ENCODE measurements around the gene MYO3B.
"Not testable (repeated sequence)": the region's sequence is repeated elsewhere in the genome, so short reads cannot be mapped to it uniquely, and the experiment has no call there.

The MYO3B gene

DNA sequence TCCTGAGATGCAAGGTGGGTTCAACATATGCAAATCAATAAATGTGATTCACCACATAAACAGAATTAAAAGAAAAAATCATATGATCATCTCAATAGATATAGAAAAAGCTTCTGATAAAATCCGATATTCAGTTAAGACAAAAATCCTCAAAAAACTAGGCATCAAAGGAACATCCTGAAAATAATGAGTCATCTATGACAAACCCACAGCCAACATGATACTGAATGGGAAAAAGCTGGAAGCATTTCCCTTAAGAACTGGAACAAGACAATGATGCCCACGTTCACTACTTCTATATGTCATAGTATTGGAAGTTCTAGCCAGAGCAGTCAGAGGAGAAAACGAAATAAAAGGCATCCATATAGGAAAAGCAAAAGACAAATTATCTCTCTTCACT is 80.4 kb downstream of the MYO3B start:
- no peaks in the 10 kb centered on the region for H4K20me1 ChIP-seq
- H3K4me2 ChIP-seq: no peak overlapping the region
- TF ChIP-seq Cebpa-rat (IDR thresholded peaks at IDR 0.05): no peak
- no peak overlapping the region for H3K9ac ChIP-seq
- peaks cover 0 to 14% (median 0%) of the 10 kb centered on the region in 10 experiments; a peak in 2 of 20 replicates for H3K4me1 ChIP-seq
- no peak overlapping the region for H3K4me3 ChIP-seq
- no peaks in the 10 kb centered on the region for H3K27me3 ChIP-seq
- H3K27ac ChIP-seq: no peak overlapping the region
- H3K36me3 ChIP-seq: peaks cover 0 to 5% (median 0%) of the 10 kb centered on the region in 11 experiments; a peak in 1 of 22 replicates
- H3K9me3 ChIP-seq (replicated peaks in 1 of 11): peaks cover 19 to 41% (median 32%) of the 10 kb centered on the region in 11 experiments

DNA sequence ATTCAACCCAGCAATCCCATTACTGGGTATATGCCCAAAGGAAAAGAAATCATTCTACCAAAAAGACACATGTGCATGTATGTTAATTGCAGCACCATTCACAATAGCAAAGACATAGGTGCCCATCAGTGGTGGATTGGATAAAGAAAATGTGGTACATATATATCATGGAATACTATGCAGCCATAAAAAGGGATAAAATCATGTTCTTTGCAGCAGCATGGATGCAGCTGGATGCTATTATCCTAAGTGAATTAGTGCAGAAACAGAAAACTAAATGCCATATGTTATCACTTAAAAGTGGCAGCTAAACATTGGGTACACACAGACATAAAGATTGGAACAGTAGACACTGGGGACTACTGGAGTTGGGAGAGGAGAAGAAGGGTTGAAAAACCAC is 82.2 kb downstream of the MYO3B start:
- Histone ChIP-seq H3K4me3 (no peak overlapping the region), H3K9me3 (replicated peaks in 1 of 11) (peaks cover 31 to 55% (median 48%) of the 10 kb centered on the region in 11 experiments), H3K36me3 (peaks cover 0 to 5% (median 0%) of the 10 kb centered on the region in 11 experiments; a peak in 1 of 22 replicates), H3K4me1 (peaks cover 0 to 11% (median 0%) of the 10 kb centered on the region in 10 experiments; a peak in 2 of 20 replicates), H3K9ac (no peak overlapping the region), H3K27me3 (no peaks in the 10 kb centered on the region), H4K20me1 (no peaks in the 10 kb centered on the region), H3K4me2 (no peak overlapping the region), H3K27ac (no peak overlapping the region)
- no peak for TF ChIP-seq Cebpa-rat (IDR thresholded peaks at IDR 0.05)

DNA sequence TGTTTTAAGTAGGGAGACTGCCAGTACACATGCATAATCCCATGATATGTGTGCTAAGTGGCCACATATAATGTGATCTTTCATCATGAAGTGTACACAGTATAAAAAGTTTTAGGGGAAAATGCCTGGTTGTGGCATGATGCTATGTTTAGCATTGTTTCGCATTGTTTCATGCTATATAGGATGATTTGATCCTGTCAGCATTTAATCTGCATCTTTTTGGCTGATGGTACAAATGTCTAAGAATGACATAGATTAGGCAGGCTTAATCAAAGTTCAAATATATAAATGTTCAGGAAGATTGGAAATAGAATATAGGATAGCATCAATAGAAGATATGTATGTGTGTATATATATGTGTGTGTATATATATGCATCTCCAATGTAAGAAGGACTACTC is 83.6 kb downstream of the MYO3B start:
- Histone ChIP-seq H3K9ac (no peak overlapping the region), H3K27me3 (no peaks in the 10 kb centered on the region), H3K4me3 (no peak overlapping the region), H3K36me3 (peaks cover 0 to 5% (median 0%) of the 10 kb centered on the region in 11 experiments; a peak in 1 of 22 replicates), H3K4me2 (no peak overlapping the region), H3K27ac (no peak overlapping the region), H4K20me1 (no peaks in the 10 kb centered on the region), H3K9me3 (replicated peaks in 1 of 11) (peaks cover 30 to 49% (median 46%) of the 10 kb centered on the region in 11 experiments), H3K4me1 (no peaks in the 10 kb centered on the region)
- no peak for TF ChIP-seq Cebpa-rat (IDR thresholded peaks at IDR 0.05)

DNA sequence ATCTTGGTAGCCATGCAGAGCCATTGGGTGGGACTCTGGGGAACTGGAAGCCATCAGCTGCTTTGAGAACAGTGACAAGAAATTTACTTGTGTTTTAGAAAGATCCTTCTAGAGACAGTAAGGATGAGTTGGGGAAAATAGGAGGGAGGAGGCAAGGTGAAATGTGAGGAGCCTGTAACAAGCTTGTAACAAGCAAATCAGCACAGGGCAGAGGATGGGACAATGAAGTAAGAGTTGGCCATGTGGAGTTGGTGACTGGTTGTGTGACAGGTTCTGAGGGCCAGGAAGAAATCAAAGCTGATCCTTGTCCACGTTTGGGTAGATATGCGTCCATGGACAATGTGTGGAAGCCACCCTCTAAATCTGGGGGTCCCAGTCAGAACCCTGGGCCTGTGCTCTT is 84.4 kb downstream of the MYO3B start:
- H3K27me3 ChIP-seq: no peaks in the 10 kb centered on the region
- H3K9me3 ChIP-seq (replicated peaks in 1 of 11): peaks cover 24 to 48% (median 42%) of the 10 kb centered on the region in 11 experiments
- TF ChIP-seq Cebpa-rat (IDR thresholded peaks at IDR 0.05): no peak
- H3K36me3 ChIP-seq: peaks cover 0 to 5% (median 0%) of the 10 kb centered on the region in 11 experiments; a peak in 1 of 22 replicates
- no peak overlapping the region for H3K4me2 ChIP-seq
- H3K9ac ChIP-seq: no peak overlapping the region
- H4K20me1 ChIP-seq: no peaks in the 10 kb centered on the region
- H3K27ac ChIP-seq: no peak overlapping the region
- no peak overlapping the region for H3K4me3 ChIP-seq
- H3K4me1 ChIP-seq: no peaks in the 10 kb centered on the region

GRCh38 chr2:170262806-170263205 is 84.9 kb downstream of the MYO3B start:
- no peak overlapping the region for H3K4me3 ChIP-seq
- no peaks in the 10 kb centered on the region for H4K20me1 ChIP-seq
- no peaks in the 10 kb centered on the region for H3K4me1 ChIP-seq
- H3K9me3 ChIP-seq (replicated peaks in 1 of 11): peaks cover 24 to 48% (median 42%) of the 10 kb centered on the region in 11 experiments
- no peaks in the 10 kb centered on the region for H3K27me3 ChIP-seq
- no peak overlapping the region for H3K4me2 ChIP-seq
- H3K36me3 ChIP-seq: peaks cover 0 to 5% (median 0%) of the 10 kb centered on the region in 11 experiments; a peak in 1 of 22 replicates
- H3K9ac ChIP-seq: no peak overlapping the region
- no peak for TF ChIP-seq Cebpa-rat (IDR thresholded peaks at IDR 0.05)
- H3K27ac ChIP-seq: no peak overlapping the region

DNA sequence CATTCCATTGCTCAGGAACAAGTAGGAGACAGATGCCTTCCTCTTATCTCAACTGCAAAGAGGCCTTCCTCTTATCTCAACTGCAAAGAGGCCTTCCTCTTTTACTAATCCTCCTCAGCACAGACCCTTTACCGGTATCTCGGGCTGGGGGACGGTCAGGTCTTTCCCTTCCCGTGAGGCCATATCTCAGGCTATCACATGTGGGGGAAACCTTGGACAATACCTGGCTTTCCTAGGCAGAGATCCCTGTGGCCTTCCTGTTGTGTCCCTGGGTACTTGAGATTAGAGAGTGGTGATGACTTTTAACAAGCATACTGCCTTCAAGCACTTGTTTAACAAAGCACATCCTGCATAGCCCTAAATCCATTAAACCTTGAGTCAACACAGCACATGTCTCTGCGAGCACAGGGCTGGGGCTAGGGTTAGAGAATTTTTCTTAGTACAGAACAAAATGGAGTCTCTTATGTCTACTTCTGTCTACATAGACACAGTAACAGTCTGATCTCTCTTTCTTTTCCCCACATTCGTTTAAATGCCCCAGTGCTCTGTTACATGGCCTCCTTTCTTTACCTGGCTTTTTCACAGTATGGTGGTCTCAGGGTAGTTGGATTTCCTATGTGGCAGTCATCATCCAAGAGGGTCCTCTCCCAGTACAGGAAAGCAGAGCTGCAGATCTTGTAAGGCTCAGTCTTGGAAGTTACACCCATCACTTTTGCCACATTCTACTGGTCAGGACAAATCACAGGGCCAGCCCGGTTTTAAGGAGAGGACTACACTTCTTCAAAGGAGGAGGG is 86.0 kb downstream of the MYO3B start:
- not testable (repeated sequence) for H3K27ac ChIP-seq, H3K4me3 ChIP-seq, H3K4me1 ChIP-seq, H3K27me3 ChIP-seq, H4K20me1 ChIP-seq, H3K36me3 ChIP-seq, H3K4me2 ChIP-seq, H3K9ac ChIP-seq
- peaks cover 24 to 48% (median 42%) of the 10 kb centered on the region in 11 experiments for H3K9me3 ChIP-seq (replicated peaks in 1 of 11)

- H3K4me3 ChIP-seq: no peak overlapping the region
- H3K4me2 ChIP-seq: no peak overlapping the region
- H3K4me1 ChIP-seq: no peaks in the 10 kb centered on the region
- H4K20me1 ChIP-seq: no peaks in the 10 kb centered on the region
- H3K9ac ChIP-seq: no peak overlapping the region
- peaks cover 0 to 5% (median 0%) of the 10 kb centered on the region in 11 experiments; a peak in 1 of 22 replicates for H3K36me3 ChIP-seq
- H3K27me3 ChIP-seq: no peaks in the 10 kb centered on the region
- TF ChIP-seq Cebpa-rat (IDR thresholded peaks at IDR 0.05): no peak
- no peak overlapping the region for H3K27ac ChIP-seq
- H3K9me3 ChIP-seq (replicated peaks in 1 of 11): peaks cover 24 to 47% (median 42%) of the 10 kb centered on the region in 11 experiments
Measured at GRCh38 chr2:170264522-170264860, 86.5 kb downstream of the MYO3B start.

GRCh38 chr2:170264865-170265264 is 86.9 kb downstream of the MYO3B start:
- no peak overlapping the region for H3K4me2 ChIP-seq
- peaks cover 24 to 45% (median 40%) of the 10 kb centered on the region in 11 experiments for H3K9me3 ChIP-seq (replicated peaks in 1 of 11)
- H3K4me3 ChIP-seq: no peak overlapping the region
- H3K4me1 ChIP-seq: no peaks in the 10 kb centered on the region
- H3K27ac ChIP-seq: no peak overlapping the region
- H3K36me3 ChIP-seq: peaks cover 0 to 5% (median 0%) of the 10 kb centered on the region in 11 experiments; a peak in 1 of 22 replicates
- TF ChIP-seq Cebpa-rat (IDR thresholded peaks at IDR 0.05): no peak
- H4K20me1 ChIP-seq: no peaks in the 10 kb centered on the region
- no peaks in the 10 kb centered on the region for H3K27me3 ChIP-seq
- H3K9ac ChIP-seq: no peak overlapping the region

DNA sequence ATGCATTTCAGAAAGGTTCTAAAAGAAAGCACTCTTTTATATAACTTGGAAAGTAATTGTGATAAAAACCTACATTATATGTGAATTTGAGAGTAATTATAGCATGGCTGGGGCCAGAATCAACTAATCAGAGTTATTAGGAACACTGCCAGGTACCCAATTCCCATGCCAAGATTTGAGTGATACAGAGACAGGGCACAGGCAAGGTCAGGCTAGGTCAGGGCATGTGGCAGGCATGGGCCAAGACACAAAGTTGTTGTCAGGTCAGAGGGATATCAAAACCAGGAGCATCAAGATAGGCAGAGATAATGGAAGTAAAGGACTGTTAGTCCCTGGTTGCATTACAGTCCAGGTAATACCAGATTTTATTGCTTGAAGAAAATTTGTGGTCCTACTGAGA is 87.4 kb downstream of the MYO3B start:
- Histone ChIP-seq H4K20me1 (no peaks in the 10 kb centered on the region), H3K27ac (no peak overlapping the region), H3K4me1 (no peaks in the 10 kb centered on the region), H3K27me3 (no peaks in the 10 kb centered on the region), H3K9ac (no peak overlapping the region), H3K36me3 (peaks cover 0 to 5% (median 0%) of the 10 kb centered on the region in 11 experiments; a peak in 1 of 22 replicates), H3K9me3 (replicated peaks in 1 of 11) (peaks cover 24 to 42% (median 38%) of the 10 kb centered on the region in 11 experiments), H3K4me3 (no peak overlapping the region), H3K4me2 (no peak overlapping the region)
- no peak for TF ChIP-seq Cebpa-rat (IDR thresholded peaks at IDR 0.05)

GRCh38 chr2:170266358-170266757 is 88.4 kb downstream of the MYO3B start:
- no peak for TF ChIP-seq Cebpa-rat (IDR thresholded peaks at IDR 0.05)
- H4K20me1 ChIP-seq: no peaks in the 10 kb centered on the region
- H3K27ac ChIP-seq: no peak overlapping the region
- peaks cover 24 to 35% (median 33%) of the 10 kb centered on the region in 11 experiments for H3K9me3 ChIP-seq (replicated peaks in 1 of 11)
- H3K4me2 ChIP-seq: no peak overlapping the region
- no peak overlapping the region for H3K4me3 ChIP-seq
- no peaks in the 10 kb centered on the region for H3K4me1 ChIP-seq
- no peak overlapping the region for H3K9ac ChIP-seq
- peaks cover 0 to 5% (median 0%) of the 10 kb centered on the region in 11 experiments; a peak in 1 of 22 replicates for H3K36me3 ChIP-seq
- H3K27me3 ChIP-seq: no peaks in the 10 kb centered on the region
